Glomerular visceral epithelial cell (primary cell): ENCODE results near the gene RPS27.

Experiments used
- DNase-seq: peaks from one replicate; pipeline ENCODE4 v3.0.0-alpha.2; 2016; ENCODE audit errors: extremely low spot score

RPS27 gene

GRCh38 chr1:153990468-153991150, at the start of gene RPS27:
RPS27 (plus strand) TSS chr1:153990762; CDS start chr1:153990797, 35 bp downstream.
- peak; percentile 97 for DNase-seq

GRCh38 chr1:153941826-153942725, 48.5 kb upstream of the RPS27 start:
- no peak for DNase-seq

- no peak for DNase-seq
Measured at GRCh38 chr1:153942766-153943549, 47.6 kb upstream of the RPS27 start.

GRCh38 chr1:153944005-153944826, 46.3 kb upstream of the RPS27 start:
- no peak for DNase-seq

GRCh38 chr1:153944827-153945117, 45.8 kb upstream of the RPS27 start:
- DNase-seq: no peak

GRCh38 chr1:153945131-153945794, 45.3 kb upstream of the RPS27 start:
- peak; percentile 14 for DNase-seq

GRCh38 chr1:153945795-153946621, 44.6 kb upstream of the RPS27 start:
- DNase-seq: peak; percentile 70

- DNase-seq: peak; percentile 86
Measured at GRCh38 chr1:153946622-153947241, 43.8 kb upstream of the RPS27 start, which contains the start of gene DENND4B. DENND4B (minus strand) TSS chr1:153946718; CDS start chr1:153944374, 2,344 bp downstream.

- DNase-seq: no peak
Measured at GRCh38 chr1:153951183-153951582, 39.4 kb upstream of the RPS27 start.

GRCh38 chr1:153951801-153952200, 38.8 kb upstream of the RPS27 start:
- DNase-seq: no peak

- DNase-seq: no peak
Measured at GRCh38 chr1:153953859-153954365, 36.6 kb upstream of the RPS27 start.

- DNase-seq: no peak
Measured at GRCh38 chr1:153954826-153955225, 35.7 kb upstream of the RPS27 start.

- no peak for DNase-seq
Measured at GRCh38 chr1:153956997-153957715, 33.4 kb upstream of the RPS27 start.

- peak; percentile 40 for DNase-seq
Measured at GRCh38 chr1:153957744-153958110, 32.8 kb upstream of the RPS27 start.

- DNase-seq: peak; percentile 98
Measured at GRCh38 chr1:153958111-153958960, 32.2 kb upstream of the RPS27 start, which contains the start of gene CRTC2. CRTC2 (minus strand) TSS chr1:153958612; CDS start chr1:153958497, 115 bp downstream.

- DNase-seq: no peak
Measured at GRCh38 chr1:153958961-153959260, 31.7 kb upstream of the RPS27 start.

GRCh38 chr1:153959454-153959853, 31.1 kb upstream of the RPS27 start:
- DNase-seq: no peak

- DNase-seq: no peak
Measured at GRCh38 chr1:153960206-153960605, 30.4 kb upstream of the RPS27 start.
